GM12891 (cell line): ENCODE measurements around the gene PRMT3.

ENCODE experiments used
- POLR2A ChIP-seq: IDR thresholded peaks from 2 replicates; pipeline ENCODE4 v1.6.1; 2011; ENCODE audit warnings: low read depth, low read length, control low read depth
- TAF1 ChIP-seq: IDR thresholded peaks from 2 replicates; pipeline ENCODE4 v1.6.1; 2011; ENCODE audit warnings: low read depth, low read length, control low read depth

GRCh38 chr11:20501971-20502370 is 114.5 kb downstream of the PRMT3 start:
- no peak for TF ChIP-seq POLR2A
- TF ChIP-seq TAF1, result no peak
